Endometrium (tissue), 2 donors: ENCODE results near the gene DTD2.
A peak's percentile ranks its signal among the peaks of the same experiment; 100 is the strongest.
"Not testable (repeated sequence)": the region's sequence is repeated elsewhere in the genome, so short reads cannot be mapped to it uniquely, and the experiment has no call there.

Source experiments
- FAIRE-seq: peaks from 2 replicates; lab custom pipeline; 2012; peaks lifted over from hg19 to GRCh38; lab: Jason Lieb, UNC
- donor health status: control.
- donor health status: control.

DTD2 gene

GRCh38 chr14:31456841-31457664 is at the start of gene DTD2:
TSS of gene DTD2 (minus strand) at chr14:31457506. CDS start at chr14:31457393, 113 bp downstream.
- peak; percentile 93 for FAIRE-seq

GRCh38 chr14:31505411-31505810 is 48.1 kb upstream of the DTD2 start:
- FAIRE-seq = no peak

DNA sequence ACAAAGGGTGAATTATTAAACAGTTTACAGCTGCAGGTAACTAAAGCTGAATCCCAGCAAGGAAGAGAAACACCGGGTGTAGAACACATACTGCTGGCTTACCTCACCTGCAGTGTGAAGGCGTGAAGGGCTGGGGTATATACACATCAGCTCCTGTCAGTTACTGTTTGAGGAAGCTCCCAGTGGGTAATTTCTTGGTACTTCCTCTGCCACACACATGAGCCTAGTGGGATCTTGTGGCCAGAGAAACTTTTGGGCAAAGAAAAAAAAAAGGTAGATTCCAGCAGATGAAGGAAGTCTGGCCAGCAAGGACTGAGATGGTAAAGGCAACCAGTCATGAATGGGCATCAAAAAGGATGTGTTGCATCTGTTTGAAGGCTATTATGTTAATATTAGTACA is 44.6 kb upstream of the DTD2 start:
- no peak for FAIRE-seq

GRCh38 chr14:31492759-31493498 is 35.6 kb upstream of the DTD2 start:
- no peak for FAIRE-seq

GRCh38 chr14:31489691-31490090 is 32.4 kb upstream of the DTD2 start:
- FAIRE-seq = no peak

- FAIRE-seq = no peak
Observed at GRCh38 chr14:31487886-31488285, 30.6 kb upstream of the DTD2 start, which contains the start of gene GPR33. TSS of gene GPR33 (minus strand) at chr14:31488039. CDS start at chr14:31483965, 4,074 bp downstream.

DNA sequence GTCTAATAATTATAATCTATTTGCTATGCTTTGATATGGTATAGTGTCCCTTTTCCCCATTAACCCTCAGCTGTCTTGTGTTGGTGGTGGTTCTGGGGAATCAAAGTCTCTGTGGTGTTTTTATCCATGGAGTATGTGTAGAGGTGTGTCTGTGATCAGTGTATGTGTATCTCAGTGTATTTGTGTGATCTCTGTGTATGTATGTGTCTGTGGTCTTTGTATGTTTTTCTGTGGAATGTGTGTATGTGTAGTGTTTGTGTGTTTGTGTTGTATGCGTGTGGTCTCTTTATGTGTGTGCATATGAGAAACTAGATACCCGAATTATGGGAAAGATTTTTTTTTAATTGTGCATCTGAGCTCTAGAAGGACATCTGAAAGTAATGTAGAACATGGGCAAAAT is 29.5 kb upstream of the DTD2 start:
- FAIRE-seq = no peak

- FAIRE-seq = no peak
Observed at GRCh38 chr14:31484754-31485153, 27.4 kb upstream of the DTD2 start.

- no peak for FAIRE-seq
Observed at GRCh38 chr14:31480156-31480555, 22.9 kb upstream of the DTD2 start.

- no peak for FAIRE-seq
Observed at GRCh38 chr14:31479027-31479426, 21.7 kb upstream of the DTD2 start.

DNA sequence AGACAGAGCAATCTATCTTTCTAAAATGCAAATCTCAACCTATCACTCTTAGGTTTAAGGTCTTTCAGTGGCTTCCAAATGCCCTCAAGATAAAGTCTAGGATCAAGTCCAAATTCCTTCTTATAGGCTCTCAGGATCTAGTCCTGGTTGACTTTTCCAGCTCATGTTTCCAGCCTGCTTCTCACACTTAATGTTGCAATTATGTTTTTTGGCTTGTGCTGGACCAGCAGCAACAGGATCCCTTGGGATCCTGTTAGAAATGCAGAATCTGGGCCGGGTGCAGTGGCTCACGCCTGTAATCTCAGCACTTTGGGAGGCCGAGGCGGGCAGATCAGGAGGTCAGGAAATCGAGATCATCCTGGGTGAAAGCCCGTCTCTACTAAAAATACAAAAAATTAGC is 19.9 kb upstream of the DTD2 start:
- no peak for FAIRE-seq

DNA sequence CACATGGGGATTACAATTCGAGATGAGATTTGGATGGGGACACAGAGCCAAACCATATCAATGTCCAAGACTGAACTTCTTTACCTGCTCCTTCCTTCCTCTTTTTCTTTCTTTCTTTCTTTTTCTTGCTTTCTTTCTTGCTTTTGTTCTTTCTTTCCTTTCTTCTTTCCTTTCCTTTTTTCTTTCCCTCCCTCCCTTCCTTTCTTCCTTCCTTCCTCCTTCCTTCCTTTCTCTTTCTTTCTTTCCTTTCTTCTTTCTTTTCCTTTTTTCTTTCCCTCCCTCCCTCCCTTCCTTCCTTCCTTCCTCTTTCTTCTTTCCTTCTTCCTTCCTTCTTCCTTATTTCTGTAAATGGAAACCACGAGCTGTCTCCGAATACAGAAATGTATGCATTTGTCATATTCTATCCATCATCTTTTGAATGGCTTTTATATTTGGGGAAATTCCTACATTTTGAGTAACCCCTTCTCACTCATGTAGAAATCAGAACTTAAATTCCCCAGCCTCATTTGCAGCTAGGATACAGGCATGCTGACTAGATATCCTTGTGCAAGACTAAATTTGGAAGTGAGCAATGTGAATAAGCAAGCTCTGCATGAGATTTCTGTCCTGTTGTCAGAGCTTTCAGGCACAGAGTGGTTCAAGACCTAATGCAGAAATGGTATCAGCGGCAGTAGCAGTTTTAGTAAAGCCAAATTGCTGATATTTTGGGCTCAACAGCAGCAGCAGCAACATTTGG is 19.0 kb upstream of the DTD2 start:
- no peak for FAIRE-seq

- FAIRE-seq = no peak
Observed at GRCh38 chr14:31466554-31466953, 9.2 kb upstream of the DTD2 start.

DNA sequence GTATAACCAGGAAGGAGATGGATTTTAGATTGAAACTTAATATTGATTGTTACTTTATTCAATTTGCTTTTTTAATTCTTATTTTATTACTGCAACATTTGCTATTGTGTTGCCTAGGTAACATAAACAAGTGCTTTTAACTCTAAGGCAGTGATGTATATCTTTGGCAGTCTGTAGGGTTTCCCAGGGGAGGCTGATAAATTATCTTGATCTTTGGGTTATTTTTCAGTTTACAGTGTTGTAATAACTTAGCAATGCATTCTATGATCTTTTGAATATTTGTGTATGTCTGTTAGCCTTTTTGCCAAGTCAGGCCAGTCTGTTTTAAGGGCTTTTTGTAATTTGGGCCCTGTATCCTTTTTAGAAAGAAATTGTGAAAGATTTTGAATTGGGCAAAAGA is 7.8 kb upstream of the DTD2 start:
- no peak for FAIRE-seq

- not testable (repeated sequence) for FAIRE-seq
Observed at GRCh38 chr14:31462450-31462849, 5.1 kb upstream of the DTD2 start.

DNA sequence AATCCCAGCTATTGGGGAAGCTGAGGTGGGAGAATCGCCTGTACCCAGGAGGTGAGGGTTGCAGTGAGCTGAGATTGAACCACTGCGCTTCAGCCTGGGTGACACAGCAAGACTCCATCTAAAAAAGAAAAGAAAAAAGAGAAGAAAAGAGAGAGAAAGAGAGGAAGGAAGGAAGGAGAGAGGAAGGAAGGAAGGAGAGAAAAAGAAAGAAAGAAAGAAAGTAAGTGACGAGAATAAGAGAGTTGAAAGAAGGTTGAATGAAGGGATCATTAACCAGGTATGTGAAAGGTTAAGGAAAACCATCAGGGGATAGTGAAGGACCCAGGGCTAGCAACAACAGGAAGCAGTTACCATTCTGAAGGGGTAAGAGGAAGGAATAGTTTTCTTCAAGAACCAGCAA is 4.2 kb upstream of the DTD2 start:
- no peak for FAIRE-seq

GRCh38 chr14:31457665-31458659 is 656 bp upstream of the DTD2 start:
- no peak for FAIRE-seq

DNA sequence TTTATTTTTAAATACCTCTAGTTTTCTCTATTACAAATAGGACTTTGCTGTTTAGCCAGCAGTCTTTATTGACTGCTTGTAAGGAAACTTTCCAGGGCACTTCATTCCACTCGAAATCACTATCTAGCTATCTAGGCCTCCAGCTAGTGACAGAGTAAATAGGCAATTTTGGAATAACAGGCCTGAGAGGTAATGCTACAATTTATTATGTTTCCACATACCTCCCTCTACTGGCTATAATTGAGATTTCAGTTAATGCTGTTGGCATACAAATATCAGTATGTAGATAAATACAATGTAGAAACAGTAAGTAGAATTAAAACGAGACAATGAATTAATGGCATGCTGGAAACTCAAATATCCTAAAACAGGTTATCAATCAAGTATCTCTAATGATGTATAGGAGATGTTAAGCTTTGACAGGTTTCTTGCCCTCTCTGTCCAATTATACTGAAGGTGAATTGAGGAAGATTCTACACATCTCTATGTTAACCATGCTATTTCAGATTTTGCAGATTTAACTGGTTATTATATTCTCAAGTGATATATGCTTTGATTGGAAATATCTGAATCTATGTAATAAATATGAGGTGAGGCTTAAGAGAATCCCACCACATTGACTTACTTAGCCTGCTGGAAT is 7.2 kb downstream of the DTD2 start:
- peak; percentile 88 for FAIRE-seq

DNA sequence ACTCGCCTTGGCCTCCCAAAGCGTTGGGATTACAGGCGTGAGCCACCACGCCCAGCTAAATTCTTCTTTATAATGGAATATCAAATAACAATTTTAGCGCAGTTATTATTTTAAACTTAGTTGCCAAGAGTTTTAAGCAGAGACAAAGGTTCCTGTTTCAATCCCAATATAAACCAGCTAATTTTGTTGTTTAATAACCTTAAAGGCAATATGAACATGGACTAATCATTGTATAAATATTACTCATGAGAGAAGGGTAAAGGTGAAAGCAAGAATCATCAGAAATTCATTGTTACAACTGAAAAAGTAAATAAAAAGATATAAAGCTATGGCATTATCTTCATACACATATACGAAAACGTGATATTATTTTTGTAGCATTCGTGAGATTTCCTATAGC is 8.2 kb downstream of the DTD2 start:
- no peak for FAIRE-seq

DNA sequence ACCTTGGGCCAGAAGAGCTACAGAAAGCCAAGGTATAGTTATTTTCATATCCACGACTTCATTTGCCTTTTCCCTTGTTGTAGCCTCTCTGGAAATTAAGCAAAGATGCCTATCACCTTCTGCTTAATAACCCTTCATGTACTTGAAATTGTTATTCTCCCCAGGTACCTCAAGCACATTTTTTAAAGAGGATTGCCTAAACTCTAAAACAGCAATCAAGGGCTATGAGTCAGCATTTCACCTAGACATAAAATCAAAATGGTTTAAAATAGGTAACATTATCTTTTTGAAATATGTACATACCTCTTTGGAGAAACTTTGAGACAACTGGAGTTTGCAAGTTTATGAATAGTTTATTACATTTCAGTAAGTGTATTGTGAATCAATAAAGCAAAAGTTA is 11.6 kb downstream of the DTD2 start:
- no peak for FAIRE-seq

- FAIRE-seq = no peak
Observed at GRCh38 chr14:31442284-31442683, 15.0 kb downstream of the DTD2 start.
